Body of pancreas (tissue), 4 donors: Measurements from ENCODE around the gene NPHP1.

ENCODE experiments used
- CTCF ChIP-seq, 7 experiments: fragments of 450-650 bp in 4 of 7; fragments of 200-600 bp in 3 of 7; sonication (generic) in 3 of 7; IDR thresholded peaks; one replicate each; pipeline ENCODE4 v1.5.1; 2016 to 2019; ENCODE audit warnings: antibody characterized with exemption in 7 of 7
- POLR2A ChIP-seq, 3 donors: fragments of 450-650 bp; IDR thresholded peaks; one replicate each; pipeline ENCODE4 v1.6.1; 2016; ENCODE audit warnings: antibody characterized with exemption in 3 of 3, mild to moderate bottlenecking in 2 of 3

- TF ChIP-seq CTCF (IDR thresholded peaks at IDR 0.05) (no peak), POLR2A (IDR thresholded peaks at IDR 0.05) (no peak)
Measured at GRCh38 chr2:110198016-110198415, 6.8 kb downstream of the NPHP1 start.
